Karpas-422 (cell line): ENCODE measurements around the gene MAP7. TPM values are rescaled to one million over a fixed set of nuclear protein-coding genes. Genes with fewer than 3 reads are reported as not detected.

ENCODE experiments used
- DNase-seq: peaks from one replicate; pipeline ENCODE4 v3.0.0-alpha.2; 2015
- H2AFZ ChIP-seq: fragments of 200-600 bp; sonication (generic); 2 replicates; pipeline ENCODE4 v1.6.1; 2014; ENCODE audit warnings: antibody characterized with exemption, low read length, mixed read lengths
- H3K27ac ChIP-seq: fragments of 200-600 bp; sonication (generic); 2 replicates; pipeline ENCODE4 v1.5.1; 2014; ENCODE audit warnings: mild to moderate bottlenecking, low read length, moderate library complexity
- H3K27me3 ChIP-seq: fragments of 200-600 bp; sonication (generic); 2 replicates; pipeline ENCODE4 v1.6.1; 2014; ENCODE audit warnings: low read length, mixed read lengths
- H3K36me3 ChIP-seq: fragments of 200-600 bp; sonication (generic); 2 replicates; pipeline ENCODE4 v1.6.1; 2014; ENCODE audit warnings: low read length, mixed read lengths; ENCODE audit not compliant: insufficient read depth
- H3K4me1 ChIP-seq: fragments of 200-600 bp; sonication (generic); 2 replicates; pipeline ENCODE4 v1.6.1; 2014; ENCODE audit warnings: mild to moderate bottlenecking, low read length, mixed read lengths
- H3K4me2 ChIP-seq: fragments of 200-600 bp; sonication (generic); 2 replicates; pipeline ENCODE4 v1.6.1; 2014; ENCODE audit warnings: low read length, low read depth, mild to moderate bottlenecking; ENCODE audit not compliant: poor library complexity, severe bottlenecking
- H3K4me3 ChIP-seq: fragments of 200-600 bp; sonication (generic); 2 replicates; pipeline ENCODE4 v1.5.1; 2014; ENCODE audit warnings: mild to moderate bottlenecking, antibody characterized with exemption, low read length, mixed read lengths
- H3K79me2 ChIP-seq: fragments of 200-600 bp; sonication (generic); 2 replicates; pipeline ENCODE4 v1.6.1; 2014; ENCODE audit warnings: mild to moderate bottlenecking, low read length, mixed read lengths
- H3K9ac ChIP-seq: fragments of 200-600 bp; sonication (generic); 2 replicates; pipeline ENCODE4 v1.6.0; 2014; ENCODE audit warnings: low read length
- H3K9me2 ChIP-seq: fragments of 200-600 bp; sonication (generic), shearing (Covaris generic); replicated peaks from 2 replicates; pipeline ENCODE4 v1.6.0; 2014; ENCODE audit warnings: mild to moderate bottlenecking, low read length, moderate library complexity; ENCODE audit not compliant: insufficient read depth
- H3K9me3 ChIP-seq: fragments of 300-700, 200-600 bp; sonication (generic); 2 replicates; pipeline ENCODE4 v1.6.1; 2014; ENCODE audit warnings: low read length, mixed read lengths
- H4K20me1 ChIP-seq: fragments of 200-600 bp; sonication (generic); 2 replicates; pipeline ENCODE4 v1.6.1; 2014; ENCODE audit warnings: mild to moderate bottlenecking, antibody characterized with exemption, low read length, low read depth; ENCODE audit not compliant: insufficient read depth
- total RNA-seq: library from RNA; depleted of rRNA; stranded (reverse); fragments of >200 nt; shearing (Covaris generic); gene quantifications from 2 replicates; pipeline ENCODE4 v1.2.3, GENCODE V29; 2014; ENCODE audit warnings: low replicate concordance

MAP7 gene
- total RNA-seq, 1 experiment from 2014 or later: not detected

GRCh38 chr6:136362421-136363356 lies 187.5 kb downstream of the MAP7 start:
- no peak overlapping the region for H2AFZ ChIP-seq
- no peak for DNase-seq
- no peaks in the 10 kb centered on the region for H3K27me3 ChIP-seq
- H3K4me1 ChIP-seq: no peaks in the 10 kb centered on the region
- no peak overlapping the region for H3K4me2 ChIP-seq
- no peak overlapping the region for H3K9ac ChIP-seq
- H3K27ac ChIP-seq: no peak overlapping the region
- H3K4me3 ChIP-seq: no peak overlapping the region
- no peaks in the 10 kb centered on the region for H3K9me2 ChIP-seq
- no peaks in the 10 kb centered on the region for H3K79me2 ChIP-seq
- H3K36me3 ChIP-seq: no peaks in the 10 kb centered on the region
- H3K9me3 ChIP-seq: no peaks in the 10 kb centered on the region
- H4K20me1 ChIP-seq: no peaks in the 10 kb centered on the region

GRCh38 chr6:136361787-136362186 lies 188.4 kb downstream of the MAP7 start:
- Histone ChIP-seq H3K79me2 (no peaks in the 10 kb centered on the region), H3K27me3 (no peaks in the 10 kb centered on the region), H3K36me3 (no peaks in the 10 kb centered on the region)

GRCh38 chr6:136360783-136361182 lies 189.4 kb downstream of the MAP7 start:
- Histone ChIP-seq H3K9ac (no peak overlapping the region), H3K4me3 (no peak overlapping the region), H3K27ac (no peak overlapping the region), H2AFZ (no peak overlapping the region), H3K9me3 (no peaks in the 10 kb centered on the region), H3K4me2 (no peak overlapping the region), H4K20me1 (no peaks in the 10 kb centered on the region), H3K79me2 (no peaks in the 10 kb centered on the region), H3K36me3 (no peaks in the 10 kb centered on the region), H3K9me2 (no peaks in the 10 kb centered on the region), H3K4me1 (no peaks in the 10 kb centered on the region), H3K27me3 (no peaks in the 10 kb centered on the region)
- no peak for DNase-seq

More at GRCh38 chr6:136361787-136362186, 188.4 kb downstream of the MAP7 start:
- H4K20me1 ChIP-seq: no peaks in the 10 kb centered on the region
- H3K9me3 ChIP-seq: no peaks in the 10 kb centered on the region
- H2AFZ ChIP-seq: no peak overlapping the region
- DNase-seq: no peak
- H3K4me3 ChIP-seq: no peak overlapping the region
- H3K27ac ChIP-seq: no peak overlapping the region
- no peak overlapping the region for H3K9ac ChIP-seq
- no peaks in the 10 kb centered on the region for H3K9me2 ChIP-seq
- no peaks in the 10 kb centered on the region for H3K4me1 ChIP-seq
- H3K4me2 ChIP-seq: no peak overlapping the region

- no peak overlapping the region for H3K27ac ChIP-seq
- no peak overlapping the region for H3K4me2 ChIP-seq
- no peak overlapping the region for H3K9ac ChIP-seq
- H2AFZ ChIP-seq: no peak overlapping the region
- H3K9me3 ChIP-seq: no peaks in the 10 kb centered on the region
- H3K27me3 ChIP-seq: no peaks in the 10 kb centered on the region
- H3K36me3 ChIP-seq: no peaks in the 10 kb centered on the region
- H3K9me2 ChIP-seq: no peaks in the 10 kb centered on the region
- no peaks in the 10 kb centered on the region for H4K20me1 ChIP-seq
- H3K4me1 ChIP-seq: no peaks in the 10 kb centered on the region
- no peak for DNase-seq
- no peaks in the 10 kb centered on the region for H3K79me2 ChIP-seq
- H3K4me3 ChIP-seq: no peak overlapping the region
Measured at GRCh38 chr6:136359851-136360250, 190.4 kb downstream of the MAP7 start.

GRCh38 chr6:136351518-136352110 lies 198.6 kb downstream of the MAP7 start:
- no peak overlapping the region for H3K4me2 ChIP-seq
- H3K27ac ChIP-seq: no peak overlapping the region
- no peaks in the 10 kb centered on the region for H3K9me2 ChIP-seq
- H3K9ac ChIP-seq: no peak overlapping the region
- DNase-seq: no peak
- no peaks in the 10 kb centered on the region for H4K20me1 ChIP-seq
- no peaks in the 10 kb centered on the region for H3K36me3 ChIP-seq
- H3K9me3 ChIP-seq: no peaks in the 10 kb centered on the region
- no peaks in the 10 kb centered on the region for H3K4me1 ChIP-seq
- H3K4me3 ChIP-seq: no peak overlapping the region
- H3K79me2 ChIP-seq: no peaks in the 10 kb centered on the region
- H2AFZ ChIP-seq: no peak overlapping the region
- no peaks in the 10 kb centered on the region for H3K27me3 ChIP-seq

GRCh38 chr6:136350914-136351313 lies 199.3 kb downstream of the MAP7 start:
- no peaks in the 10 kb centered on the region for H4K20me1 ChIP-seq

GRCh38 chr6:136347847-136348246 lies 202.4 kb downstream of the MAP7 start:
- no peak for DNase-seq
- no peaks in the 10 kb centered on the region for H3K9me2 ChIP-seq
- no peaks in the 10 kb centered on the region for H3K36me3 ChIP-seq
- no peaks in the 10 kb centered on the region for H3K79me2 ChIP-seq
- no peak overlapping the region for H3K4me2 ChIP-seq
- H2AFZ ChIP-seq: no peak overlapping the region
- no peaks in the 10 kb centered on the region for H3K9me3 ChIP-seq
- no peak overlapping the region for H3K9ac ChIP-seq
- H3K27ac ChIP-seq: no peak overlapping the region
- H3K4me3 ChIP-seq: no peak overlapping the region
- no peaks in the 10 kb centered on the region for H4K20me1 ChIP-seq
- no peaks in the 10 kb centered on the region for H3K4me1 ChIP-seq
- H3K27me3 ChIP-seq: no peaks in the 10 kb centered on the region

More at GRCh38 chr6:136350914-136351313, 199.3 kb downstream of the MAP7 start:
- H3K4me2 ChIP-seq: no peak overlapping the region
- no peak overlapping the region for H3K27ac ChIP-seq
- H3K27me3 ChIP-seq: no peaks in the 10 kb centered on the region
- no peaks in the 10 kb centered on the region for H3K9me3 ChIP-seq
- no peak overlapping the region for H3K9ac ChIP-seq
- no peaks in the 10 kb centered on the region for H3K79me2 ChIP-seq
- no peak overlapping the region for H2AFZ ChIP-seq
- no peaks in the 10 kb centered on the region for H3K36me3 ChIP-seq
- DNase-seq: no peak
- no peaks in the 10 kb centered on the region for H3K4me1 ChIP-seq
- no peak overlapping the region for H3K4me3 ChIP-seq
- no peaks in the 10 kb centered on the region for H3K9me2 ChIP-seq

- Histone ChIP-seq H3K27me3 (no peaks in the 10 kb centered on the region), H3K4me1 (no peaks in the 10 kb centered on the region)
Measured at GRCh38 chr6:136345145-136345544, 205.1 kb downstream of the MAP7 start.

More at GRCh38 chr6:136345145-136345544, 205.1 kb downstream of the MAP7 start:
- H3K4me2 ChIP-seq: no peak overlapping the region
- DNase-seq: no peak
- no peak overlapping the region for H3K9ac ChIP-seq
- no peaks in the 10 kb centered on the region for H3K36me3 ChIP-seq
- no peak overlapping the region for H2AFZ ChIP-seq
- H3K4me3 ChIP-seq: no peak overlapping the region
- H3K9me2 ChIP-seq: no peaks in the 10 kb centered on the region
- no peaks in the 10 kb centered on the region for H3K9me3 ChIP-seq
- H4K20me1 ChIP-seq: no peaks in the 10 kb centered on the region
- H3K27ac ChIP-seq: no peak overlapping the region
- H3K79me2 ChIP-seq: no peaks in the 10 kb centered on the region
